Kidney glomerular epithelial cell (primary cell): Measurements from ENCODE around the gene FAAP20.
"Not testable (repeated sequence)": the region's sequence is repeated elsewhere in the genome, so short reads cannot be mapped to it uniquely, and the experiment has no call there.

Source experiments
- DNase-seq: peaks from one replicate; lab custom pipeline; 2025; lab: John Stamatoyannopoulos, UW

The FAAP20 gene

DNA sequence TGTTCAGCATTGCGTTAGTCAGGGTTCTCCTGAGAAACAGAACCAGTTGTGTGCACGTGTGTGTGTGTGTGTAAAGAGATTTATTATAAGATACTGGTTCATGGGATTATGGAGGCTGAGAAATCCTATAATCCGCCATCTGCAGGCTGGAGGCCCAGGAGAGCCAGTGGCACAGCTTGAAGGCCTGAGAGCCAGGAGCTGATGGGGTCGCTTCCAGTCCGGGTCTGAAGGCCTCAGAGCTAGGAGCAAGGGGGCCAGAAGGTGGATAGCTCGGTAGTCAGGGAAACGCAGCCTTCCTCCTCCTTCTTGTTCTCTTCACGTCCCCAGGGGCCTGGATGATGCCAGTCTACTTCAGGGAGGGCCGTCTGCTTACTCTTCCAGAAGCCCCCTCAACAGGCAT, 37.7 kb downstream of the FAAP20 start:
- DNase-seq = no peak

DNA sequence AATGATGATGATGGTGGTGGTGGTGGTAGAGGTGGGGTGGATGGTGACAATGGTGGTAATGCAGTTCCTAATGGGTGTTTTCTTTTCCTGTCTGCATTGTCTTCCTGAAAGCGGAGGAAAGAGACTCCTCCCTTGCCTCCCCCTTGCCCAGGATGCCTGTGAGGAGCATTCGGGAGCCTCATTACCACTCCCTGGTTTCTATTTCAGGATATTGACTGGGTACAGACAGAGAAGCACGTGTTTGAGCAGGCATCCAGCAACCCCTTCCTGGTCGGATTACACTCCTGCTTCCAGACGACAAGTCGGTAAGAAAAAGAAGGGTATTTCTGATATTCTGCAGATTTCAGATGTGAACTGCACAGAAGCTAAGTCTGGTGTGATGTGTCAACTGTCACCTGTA, 38.8 kb downstream of the FAAP20 start:
- no peak for DNase-seq

- no peak for DNase-seq
Observed at GRCh38 chr1:2155147-2155598, 39.4 kb downstream of the FAAP20 start.

DNA sequence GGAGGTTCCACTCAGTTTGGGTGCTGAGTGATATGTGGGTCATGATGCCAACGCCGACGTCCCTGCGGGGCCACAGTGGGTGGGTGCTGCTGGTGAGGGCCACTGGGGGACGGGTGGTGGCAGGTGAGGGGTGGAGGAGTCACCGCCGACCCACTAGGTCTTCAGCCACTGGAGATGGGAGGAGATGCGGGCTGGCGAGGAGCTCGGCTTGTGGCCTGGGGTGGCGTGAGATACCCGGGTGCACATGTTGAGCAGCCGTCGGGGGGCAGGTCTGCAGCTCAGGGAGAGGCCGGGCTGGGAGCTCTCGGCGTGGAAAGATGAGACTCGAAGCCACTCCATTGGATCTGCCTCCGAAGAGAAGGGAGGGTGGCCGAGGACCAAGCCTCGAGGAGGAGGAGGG, 40.5 kb downstream of the FAAP20 start:
- DNase-seq = no peak

DNA sequence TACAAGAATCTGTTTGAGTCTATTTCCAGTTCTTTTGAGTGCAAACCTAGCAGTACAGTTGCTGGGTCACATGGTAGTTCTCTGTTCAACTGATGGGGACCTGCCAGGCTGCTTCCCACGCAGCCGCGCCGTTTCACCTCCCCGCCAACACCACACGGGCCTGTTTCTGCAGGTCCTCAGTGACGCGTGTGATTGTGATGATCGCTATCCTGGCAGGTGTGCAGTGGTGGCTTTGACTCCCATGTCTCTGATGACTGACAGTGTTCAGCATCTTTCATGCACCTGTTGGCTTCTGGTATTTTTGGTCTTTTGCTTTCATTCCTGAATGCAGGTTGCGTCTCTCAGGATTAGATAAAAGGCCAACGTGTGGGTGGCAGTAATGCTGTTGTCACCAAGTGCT, 41.6 kb downstream of the FAAP20 start:
- no peak for DNase-seq

DNA sequence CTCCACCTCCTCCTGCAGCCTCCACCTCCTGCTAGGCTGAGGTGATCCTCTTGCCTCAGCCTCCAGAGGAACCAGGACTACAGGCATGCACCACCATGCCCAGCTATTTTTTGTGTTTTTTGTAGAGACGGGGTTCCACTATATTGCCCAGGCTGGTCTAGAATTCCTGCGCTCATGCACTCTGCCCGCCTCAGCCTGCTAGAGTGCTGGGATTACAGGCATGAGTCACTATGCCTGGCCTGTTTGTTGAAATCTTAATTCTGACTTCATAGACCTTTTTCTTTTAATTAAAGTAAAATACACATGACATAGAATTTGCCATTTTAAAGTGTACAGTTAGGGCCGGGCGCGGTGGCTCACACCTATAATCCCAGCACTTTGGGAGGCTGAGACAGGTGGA, 42.7 kb downstream of the FAAP20 start:
- DNase-seq = no peak

DNA sequence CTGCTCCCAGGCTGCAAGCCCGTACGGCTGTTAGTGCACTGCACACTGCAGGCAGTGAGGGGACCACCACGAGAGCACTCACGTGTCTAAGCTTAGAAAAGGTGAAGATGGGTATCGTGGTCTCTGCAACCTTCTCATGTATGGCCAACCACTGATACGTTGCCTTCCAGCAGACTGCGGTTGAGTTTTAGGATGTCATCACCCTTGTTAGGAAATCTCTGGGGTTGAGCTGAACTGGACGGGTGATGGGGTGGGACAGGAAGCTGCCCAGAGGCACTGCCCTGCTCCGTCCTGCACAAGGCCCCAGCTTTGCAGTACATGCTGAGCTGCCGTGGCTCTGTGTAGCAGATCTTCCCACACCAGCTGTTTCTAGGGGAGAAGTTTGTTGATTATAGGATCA, 43.3 kb downstream of the FAAP20 start:
- DNase-seq = no peak

- DNase-seq = no peak
Observed at GRCh38 chr1:2150801-2151200, 43.8 kb downstream of the FAAP20 start.

- DNase-seq = no peak
Observed at GRCh38 chr1:2148691-2149090, 45.9 kb downstream of the FAAP20 start.

DNA sequence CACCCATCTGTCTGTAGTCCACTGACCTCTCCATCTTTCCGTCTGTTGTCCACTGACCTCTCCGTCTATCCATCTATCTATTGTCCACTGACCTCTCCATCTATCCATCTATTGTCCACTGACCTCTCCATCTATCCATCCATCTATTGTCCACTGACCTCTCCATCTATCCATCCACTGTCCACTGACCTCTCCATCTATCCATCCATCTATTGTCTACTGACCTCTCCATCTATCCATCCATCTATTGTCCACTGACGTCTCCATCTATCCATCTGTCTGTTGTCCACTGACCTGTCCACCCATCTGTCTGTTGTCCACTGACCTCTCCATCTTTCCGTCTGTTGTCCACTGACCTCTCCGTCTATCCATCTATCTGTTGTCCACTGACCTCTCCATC, 46.7 kb downstream of the FAAP20 start:
- DNase-seq = not testable (repeated sequence)

- no peak for DNase-seq
Observed at GRCh38 chr1:2146836-2147517, 47.6 kb downstream of the FAAP20 start.

- no peak for DNase-seq
Observed at GRCh38 chr1:2145946-2146835, 48.4 kb downstream of the FAAP20 start.

GRCh38 chr1:2144501-2145090, 50.0 kb downstream of the FAAP20 start:
- DNase-seq = no peak

- no peak for DNase-seq
Observed at GRCh38 chr1:2143814-2144500, 50.6 kb downstream of the FAAP20 start.

DNA sequence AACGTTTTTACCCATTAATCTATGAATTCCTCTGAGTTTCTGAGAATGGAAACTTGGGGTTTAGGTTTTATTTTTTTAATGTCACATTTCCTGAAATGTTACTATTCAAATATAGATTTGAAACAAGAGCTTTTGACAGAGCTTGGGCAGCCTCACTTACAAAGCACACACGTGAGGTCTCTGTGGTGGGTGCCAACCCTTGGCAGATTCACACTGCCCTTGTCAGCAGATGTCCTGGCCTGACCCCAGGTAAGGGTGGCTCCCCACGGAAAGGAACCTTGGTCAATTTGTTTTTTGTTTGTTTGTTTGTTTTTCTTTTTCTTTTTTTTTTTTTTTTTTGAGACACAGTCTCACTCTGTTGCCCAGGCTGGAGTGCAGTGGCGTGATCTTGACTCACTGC, 53.5 kb downstream of the FAAP20 start:
- no peak for DNase-seq
